Smooth muscle cell (in vitro differentiated cells): ENCODE results near the gene ARID5B. TPM values are rescaled to one million over a fixed set of nuclear protein-coding genes. Genes with fewer than 3 reads are reported as not detected.
"Not testable (repeated sequence)": the region's sequence is repeated elsewhere in the genome, so short reads cannot be mapped to it uniquely, and the experiment has no call there.

ENCODE experiments used
- DNase-seq: peaks from one replicate; lab custom pipeline; 2025; ENCODE audit not compliant: unreplicated experiment; lab: John Stamatoyannopoulos, UW
- H2AFZ ChIP-seq: fragments of 200-600 bp; sonication (generic); 2 replicates; pipeline ENCODE4 v1.6.0; 2016; ENCODE audit warnings: antibody characterized with exemption, low read depth, mild to moderate bottlenecking
- H3F3A ChIP-seq: fragments of 200-600 bp; sonication (generic); 2 replicates; pipeline ENCODE4 v1.6.0; 2017; ENCODE audit warnings: antibody characterized with exemption, low read depth
- H3K27ac ChIP-seq: fragments of 200-600 bp; sonication (generic); 2 replicates; pipeline ENCODE4 v1.5.1; 2016; ENCODE audit warnings: low read depth, mild to moderate bottlenecking
- H3K27me3 ChIP-seq: fragments of 200-600 bp; sonication (generic); 2 replicates; pipeline ENCODE4 v1.6.1; 2016; ENCODE audit warnings: low read depth, mild to moderate bottlenecking
- H3K36me3 ChIP-seq: fragments of 200-600 bp; sonication (generic); 2 replicates; pipeline ENCODE4 v1.5.1; 2016; ENCODE audit warnings: low read depth
- H3K4me1 ChIP-seq: fragments of 200-600 bp; sonication (generic); 2 replicates; pipeline ENCODE4 v1.5.1; 2016; ENCODE audit warnings: low read depth
- H3K4me2 ChIP-seq: fragments of 200-600 bp; sonication (generic); 2 replicates; pipeline ENCODE4 v1.6.0; 2016; ENCODE audit warnings: mild to moderate bottlenecking
- H3K4me3 ChIP-seq: fragments of 200-600 bp; sonication (generic); 2 replicates; pipeline ENCODE4 v1.5.1; 2016; ENCODE audit warnings: mild to moderate bottlenecking
- H3K79me2 ChIP-seq: fragments of 200-600 bp; sonication (generic); 2 replicates; pipeline ENCODE4 v1.6.0; 2016; ENCODE audit warnings: low read depth, mild to moderate bottlenecking
- H3K9ac ChIP-seq: fragments of 200-600 bp; sonication (generic); 2 replicates; pipeline ENCODE4 v1.6.0; 2016; ENCODE audit warnings: low read depth
- H3K9me3 ChIP-seq: fragments of 200-600 bp; sonication (generic); replicated peaks from 2 replicates; pipeline ENCODE4 v1.5.1; 2016; ENCODE audit warnings: low read depth
- H4K20me1 ChIP-seq: fragments of 200-600 bp; sonication (generic); 2 replicates; pipeline ENCODE4 v1.6.0; 2016; ENCODE audit warnings: low read depth
- CTCF ChIP-seq: fragments of 200-600 bp; sonication (generic); IDR thresholded peaks from 2 replicates; pipeline ENCODE4 v1.5.1; 2017; ENCODE audit warnings: borderline replicate concordance, mild to moderate bottlenecking, antibody characterized with exemption; ENCODE audit not compliant: insufficient read depth, poor library complexity, severe bottlenecking
- WGBS: methylation state at CpG from one replicate; pipeline ENCODE4 v1.1.7; 2016; ENCODE audit warnings: low lambda C conversion rate; 5-methylcytosine and 5-hydroxymethylcytosine counted together
- polyA plus RNA-seq: library from polyadenylated mRNA; unstranded; fragments of >200 nt; fragmentation: Nextera tagmentation; extraction: Ambion mirVana; gene quantifications from 2 replicates; pipeline ENCODE4 v1.2.1, GENCODE V29; 2016
- total RNA-seq: library from RNA; depleted of rRNA; stranded (reverse); fragments of >200 nt; gene quantifications from 2 replicates; pipeline ENCODE4 v1.2.3, GENCODE V29; 2014

Gene ARID5B
- total and polyA plus RNA-seq, 2 experiments from 2014 or later: 49.0 to 67.6 TPM

- Histone ChIP-seq H3F3A (peaks cover 22% of the 10 kb centered on the region), H3K9me3 (no peaks in the 10 kb centered on the region), H3K4me3 (peak overlapping the region; percentile 11), H3K9ac (no peak overlapping the region), H3K27me3 (no peaks in the 10 kb centered on the region), H2AFZ (no peak overlapping the region), H3K4me2 (peak overlapping the region; percentile 67), H3K27ac (peak overlapping the region; percentile 59), H3K36me3 (no peaks in the 10 kb centered on the region), H4K20me1 (peaks cover 37% of the 10 kb centered on the region), H3K4me1 (peaks cover 28% of the 10 kb centered on the region), H3K79me2 (peaks cover 60% of the 10 kb centered on the region)
- no peak for DNase-seq
- no peak for TF ChIP-seq CTCF
- 50% methylated on average over 2 of the region's 2 CpGs for WGBS
These were observed 74.0 kb downstream of the ARID5B start for GRCh38 chr10:61975391-61975932.

GRCh38 chr10:61976951-61977721 is 75.6 kb downstream of the ARID5B start:
- WGBS: 91% methylated on average over 3 of the region's 3 CpGs

GRCh38 chr10:61978965-61979364 is 77.5 kb downstream of the ARID5B start:
- Histone ChIP-seq H3K27ac (no peak overlapping the region), H3K4me2 (no peak overlapping the region), H3K27me3 (no peaks in the 10 kb centered on the region), H3K4me3 (no peak overlapping the region), H3K79me2 (peaks cover 65% of the 10 kb centered on the region), H3K9ac (no peak overlapping the region), H3K36me3 (no peaks in the 10 kb centered on the region), H3F3A (peaks cover 11% of the 10 kb centered on the region), H3K4me1 (peaks cover 17% of the 10 kb centered on the region), H4K20me1 (peaks cover 70% of the 10 kb centered on the region), H2AFZ (no peak overlapping the region), H3K9me3 (no peaks in the 10 kb centered on the region)
- no peak for DNase-seq
- TF ChIP-seq CTCF: no peak
- WGBS: 88% methylated on average over 5 of the region's 5 CpGs

More at GRCh38 chr10:61976951-61977721, 75.6 kb downstream of the ARID5B start:
- Histone ChIP-seq H3F3A (peaks cover 22% of the 10 kb centered on the region), H4K20me1 (peaks cover 54% of the 10 kb centered on the region), H3K4me1 (peaks cover 28% of the 10 kb centered on the region), H3K79me2 (peaks cover 61% of the 10 kb centered on the region)
- not testable (repeated sequence) for H2AFZ ChIP-seq, DNase-seq, H3K4me2 ChIP-seq, H3K27me3 ChIP-seq, H3K4me3 ChIP-seq, H3K36me3 ChIP-seq, H3K9ac ChIP-seq, H3K9me3 ChIP-seq, H3K27ac ChIP-seq

GRCh38 chr10:61981460-61981859 is 80.0 kb downstream of the ARID5B start:
- H3K4me3 ChIP-seq: no peak overlapping the region
- no peak for DNase-seq
- H4K20me1 ChIP-seq: peaks cover 72% of the 10 kb centered on the region
- H3K27ac ChIP-seq: no peak overlapping the region
- TF ChIP-seq CTCF: no peak
- H3K9me3 ChIP-seq: no peaks in the 10 kb centered on the region
- H3K9ac ChIP-seq: no peak overlapping the region
- H3K4me2 ChIP-seq: no peak overlapping the region
- WGBS: 0% methylated on average over 1 of the region's 1 CpG
- H3K27me3 ChIP-seq: no peaks in the 10 kb centered on the region
- no peaks in the 10 kb centered on the region for H3K36me3 ChIP-seq
- H2AFZ ChIP-seq: no peak overlapping the region
- H3F3A ChIP-seq: peaks cover under 1% of the 10 kb centered on the region
- H3K79me2 ChIP-seq: peaks cover 78% of the 10 kb centered on the region
- H3K4me1 ChIP-seq: no peaks in the 10 kb centered on the region
